Measurements from ENCODE around the gene SDK1.
"Not testable (repeated sequence)": the region's sequence is repeated elsewhere in the genome, so short reads cannot be mapped to it uniquely, and the experiment has no call there.

The SDK1 gene

GRCh38 chr7:4244041-4244440 lies 943.0 kb downstream of the SDK1 start:
- TF ChIP-seq POLR2A (IDR thresholded peaks at IDR 0.05; ENCODE audit: low read length), result no peak
- no peak for DNase-seq

GRCh38 chr7:4244635-4245034 lies 943.6 kb downstream of the SDK1 start:
- DNase-seq, result no peak

GRCh38 chr7:4245135-4245865 lies 944.2 kb downstream of the SDK1 start:
- no peak for TF ChIP-seq POLR2A (IDR thresholded peaks at IDR 0.05; ENCODE audit: low read length)
- TF ChIP-seq GATA1 (IDR thresholded peaks at IDR 0.05; ENCODE audit: low read depth, low read length), result no peak
- no peak for DNase-seq

More at GRCh38 chr7:4244635-4245034, 943.6 kb downstream of the SDK1 start:
- TF ChIP-seq POLR2A (IDR thresholded peaks at IDR 0.05; ENCODE audit: low read length) (no peak), GATA1 (IDR thresholded peaks at IDR 0.05; ENCODE audit: low read depth, low read length) (no peak)

GRCh38 chr7:4245866-4246470 lies 944.9 kb downstream of the SDK1 start:
- DNase-seq, result no peak
- TF ChIP-seq POLR2A (IDR thresholded peaks at IDR 0.05; ENCODE audit: low read length) (no peak), GATA1 (IDR thresholded peaks at IDR 0.05; ENCODE audit: low read depth, low read length) (no peak)

GRCh38 chr7:4246536-4246935 lies 945.5 kb downstream of the SDK1 start:
- TF ChIP-seq POLR2A (IDR thresholded peaks at IDR 0.05; ENCODE audit: low read length) (no peak), GATA1 (IDR thresholded peaks at IDR 0.05; ENCODE audit: low read depth, low read length) (no peak)
- DNase-seq, result no peak

GRCh38 chr7:4247106-4247876 lies 946.2 kb downstream of the SDK1 start:
- TF ChIP-seq POLR2A (IDR thresholded peaks at IDR 0.05; ENCODE audit: low read length) (no peak), GATA1 (IDR thresholded peaks at IDR 0.05; ENCODE audit: low read depth, low read length) (no peak)
- no peak for DNase-seq

GRCh38 chr7:4248295-4248694 lies 947.2 kb downstream of the SDK1 start:
- no peak for DNase-seq
- TF ChIP-seq GATA1 (IDR thresholded peaks at IDR 0.05; ENCODE audit: low read depth, low read length) (no peak), POLR2A (IDR thresholded peaks at IDR 0.05; ENCODE audit: low read length) (no peak)

GRCh38 chr7:4249241-4249640 lies 948.2 kb downstream of the SDK1 start:
- DNase-seq, result no peak
- TF ChIP-seq GATA1 (IDR thresholded peaks at IDR 0.05; ENCODE audit: low read depth, low read length) (no peak), POLR2A (IDR thresholded peaks at IDR 0.05; ENCODE audit: low read length) (no peak)

GRCh38 chr7:4255336-4255735 lies 954.3 kb downstream of the SDK1 start:
- DNase-seq, result no peak
- TF ChIP-seq GATA1 (IDR thresholded peaks at IDR 0.05; ENCODE audit: low read depth, low read length), result no peak
- no peak for TF ChIP-seq POLR2A (IDR thresholded peaks at IDR 0.05; ENCODE audit: low read length)

- no peak for DNase-seq
- TF ChIP-seq GATA1 (IDR thresholded peaks at IDR 0.05; ENCODE audit: low read depth, low read length) (no peak), POLR2A (IDR thresholded peaks at IDR 0.05; ENCODE audit: low read length) (no peak)
Observed at GRCh38 chr7:4256286-4256685, 955.2 kb downstream of the SDK1 start.

GRCh38 chr7:4257146-4258111 lies 956.4 kb downstream of the SDK1 start:
- no peak for DNase-seq
- TF ChIP-seq POLR2A (IDR thresholded peaks at IDR 0.05; ENCODE audit: low read length) (no peak), GATA1 (IDR thresholded peaks at IDR 0.05; ENCODE audit: low read depth, low read length) (no peak)

GRCh38 chr7:4260116-4260515 lies 959.1 kb downstream of the SDK1 start:
- DNase-seq, result not testable (repeated sequence)

- TF ChIP-seq GATA1 (IDR thresholded peaks at IDR 0.05; ENCODE audit: low read depth, low read length) (no peak), POLR2A (IDR thresholded peaks at IDR 0.05; ENCODE audit: low read length) (no peak)
- DNase-seq, result no peak
Observed at GRCh38 chr7:4260867-4261600, 960.0 kb downstream of the SDK1 start.
